NCI-H1694 (cell line): ENCODE results near the gene PDRG1.

Experiments used
- DNase-seq: peaks from one replicate; lab custom pipeline; 2025; lab: John Stamatoyannopoulos, UW

The PDRG1 gene

GRCh38 chr20:31907046-31907445, 44.8 kb downstream of the PDRG1 start:
- DNase-seq: no peak

GRCh38 chr20:31906001-31906400, 45.8 kb downstream of the PDRG1 start:
- no peak for DNase-seq

- no peak for DNase-seq
Measured at GRCh38 chr20:31903627-31904386, 48.0 kb downstream of the PDRG1 start.

GRCh38 chr20:31901615-31902014, 50.2 kb downstream of the PDRG1 start:
- no peak for DNase-seq

- DNase-seq: no peak
Measured at GRCh38 chr20:31897541-31897940, 54.3 kb downstream of the PDRG1 start.

GRCh38 chr20:31896049-31896448, 55.8 kb downstream of the PDRG1 start:
- no peak for DNase-seq

- DNase-seq: no peak
Measured at GRCh38 chr20:31894980-31895675, 56.7 kb downstream of the PDRG1 start.
